Measurements from ENCODE around the gene RGS11. TPM values are rescaled to one million over a fixed set of nuclear protein-coding genes. Genes with fewer than 3 reads are reported as not detected.

The RGS11 gene
- total RNA-seq, 1 experiment from 2014 or later, result 2.9 TPM

DNA sequence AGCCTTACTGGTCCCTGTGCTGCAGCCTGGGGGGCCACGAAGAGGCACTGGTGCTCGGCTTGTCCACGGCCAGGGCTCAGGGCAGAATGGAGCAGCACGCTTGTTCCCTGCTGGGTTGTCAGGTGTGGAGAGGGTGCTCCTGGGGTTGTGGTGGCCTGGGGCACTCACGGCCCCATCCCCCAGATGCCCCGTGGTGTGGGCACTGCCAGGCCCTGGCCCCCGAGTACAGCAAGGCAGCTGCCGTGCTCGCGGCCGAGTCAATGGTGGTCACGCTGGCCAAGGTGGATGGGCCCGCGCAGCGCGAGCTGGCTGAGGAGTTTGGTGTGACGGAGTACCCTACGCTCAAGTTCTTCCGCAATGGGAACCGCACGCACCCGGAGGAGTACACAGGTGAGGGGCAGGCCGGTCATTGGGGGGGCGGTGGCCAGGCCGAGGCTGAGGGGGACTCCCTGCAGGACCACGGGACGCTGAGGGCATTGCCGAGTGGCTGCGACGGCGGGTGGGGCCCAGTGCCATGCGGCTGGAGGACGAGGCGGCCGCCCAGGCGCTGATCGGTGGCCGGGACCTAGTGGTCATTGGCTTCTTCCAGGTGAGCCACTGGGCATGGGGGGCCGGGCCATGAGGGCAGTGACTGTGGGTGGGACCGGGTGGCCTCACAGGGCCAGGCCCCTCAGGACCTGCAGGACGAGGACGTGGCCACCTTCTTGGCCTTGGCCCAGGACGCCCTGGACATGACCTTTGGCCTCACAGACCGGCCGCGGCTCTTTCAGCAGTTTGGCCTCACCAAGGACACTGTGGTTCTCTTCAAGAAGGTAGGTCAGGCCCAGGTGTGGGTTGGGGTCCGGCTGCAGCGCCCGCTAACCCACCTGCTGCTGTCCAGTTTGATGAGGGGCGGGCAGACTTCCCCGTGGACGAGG is 8.7 kb upstream of the RGS11 start:
- H2BK120ac ChIP-seq (ENCODE audit: low read depth, low read length, poor library complexity, severe bottlenecking), result no peak overlapping the region
- no peak overlapping the region for H3K56ac ChIP-seq (ENCODE audit: insufficient read length, low read depth, low read length)
- H3K18ac ChIP-seq (ENCODE audit: insufficient read length, low read depth, low read length), result no peak overlapping the region
- no peaks in the 10 kb centered on the region for H3K79me1 ChIP-seq (ENCODE audit: insufficient read depth, low read depth, low read length, poor library complexity, severe bottlenecking)
- no peak overlapping the region for H3K4me3 Mint-ChIP-seq
- H3K4me1 Mint-ChIP-seq, result no peaks in the 10 kb centered on the region
- H3K9ac ChIP-seq (ENCODE audit: extremely low read depth, insufficient read length, low read length), result no peak overlapping the region
- H3K4ac ChIP-seq (ENCODE audit: low read depth, low read length), result no peak overlapping the region
- H2AK5ac ChIP-seq (ENCODE audit: insufficient read length, low read length), result no peak overlapping the region
- H3K23me2 ChIP-seq (ENCODE audit: insufficient read length, low read depth, low read length, poor library complexity, severe bottlenecking), result peaks cover 3% of the 10 kb centered on the region
- H3K4me2 ChIP-seq (ENCODE audit: insufficient read depth, insufficient read length, low read length), result no peak overlapping the region
- no peak overlapping the region for H4K8ac ChIP-seq (replicated peaks; ENCODE audit: insufficient read length, low read depth, low read length)
- no peak overlapping the region for H4K5ac ChIP-seq (ENCODE audit: insufficient read length, low read depth, low read length)
- H3K27me3 Mint-ChIP-seq (ENCODE audit: low read depth), result peaks cover 22% of the 10 kb centered on the region
- H3K27ac Mint-ChIP-seq, result no peak overlapping the region
- H2AFZ ChIP-seq (ENCODE audit: low read length), result no peak overlapping the region
- no peaks in the 10 kb centered on the region for H3K79me2 ChIP-seq (ENCODE audit: insufficient read depth, low read length)
- H4K20me1 ChIP-seq (ENCODE audit: control insufficient read depth, insufficient read depth, insufficient read length), result no peaks in the 10 kb centered on the region
- no peak overlapping the region for H2BK5ac ChIP-seq (ENCODE audit: insufficient read length, low read length)
- no peak overlapping the region for H4K91ac ChIP-seq (ENCODE audit: insufficient read length, low read depth, low read length)
- no peak overlapping the region; the same call in 1 of the 2 replicates for H3K14ac ChIP-seq (ENCODE audit: insufficient read depth, low read length)
- no peaks in the 10 kb centered on the region for H3K9me3 ChIP-seq (ENCODE audit: control insufficient read depth, low read depth, low read length)
- no peak for DNase-seq
- H3K27me3 ChIP-seq (ENCODE audit: insufficient read depth, low read length), result no peaks in the 10 kb centered on the region; the same call in 1 of the 2 replicates
- no CpG with 5 or more reads among the region's 52 CpGs for WGBS (ENCODE audit: extremely low coverage, insufficient read length, low lambda C conversion rate)
- peaks cover 8 to 12% of the 10 kb centered on the region in 2 experiments for H3K9me3 Mint-ChIP-seq
- H2BK15ac ChIP-seq (ENCODE audit: low read depth, low read length), result no peak overlapping the region
- H3K36me3 Mint-ChIP-seq (ENCODE audit: insufficient read depth in 1 of 3, low read depth in 3 of 3), result peaks cover 16 to 28% (median 22%) of the 10 kb centered on the region in 3 experiments
- no peak overlapping the region for H3K23ac ChIP-seq (ENCODE audit: insufficient read length, low read depth, low read length)
- no peaks in the 10 kb centered on the region for H3K4me1 ChIP-seq (ENCODE audit: insufficient read depth, low read length)
- H3T11ph ChIP-seq (ENCODE audit: low read length), result no peak overlapping the region
- TF ChIP-seq, protein P1, sequence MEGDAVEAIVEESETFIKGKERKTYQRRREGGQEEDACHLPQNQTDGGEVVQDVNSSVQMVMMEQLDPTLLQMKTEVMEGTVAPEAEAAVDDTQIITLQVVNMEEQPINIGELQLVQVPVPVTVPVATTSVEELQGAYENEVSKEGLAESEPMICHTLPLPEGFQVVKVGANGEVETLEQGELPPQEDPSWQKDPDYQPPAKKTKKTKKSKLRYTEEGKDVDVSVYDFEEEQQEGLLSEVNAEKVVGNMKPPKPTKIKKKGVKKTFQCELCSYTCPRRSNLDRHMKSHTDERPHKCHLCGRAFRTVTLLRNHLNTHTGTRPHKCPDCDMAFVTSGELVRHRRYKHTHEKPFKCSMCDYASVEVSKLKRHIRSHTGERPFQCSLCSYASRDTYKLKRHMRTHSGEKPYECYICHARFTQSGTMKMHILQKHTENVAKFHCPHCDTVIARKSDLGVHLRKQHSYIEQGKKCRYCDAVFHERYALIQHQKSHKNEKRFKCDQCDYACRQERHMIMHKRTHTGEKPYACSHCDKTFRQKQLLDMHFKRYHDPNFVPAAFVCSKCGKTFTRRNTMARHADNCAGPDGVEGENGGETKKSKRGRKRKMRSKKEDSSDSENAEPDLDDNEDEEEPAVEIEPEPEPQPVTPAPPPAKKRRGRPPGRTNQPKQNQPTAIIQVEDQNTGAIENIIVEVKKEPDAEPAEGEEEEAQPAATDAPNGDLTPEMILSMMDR (conservative IDR thresholded peaks at IDR 0.05), result no peak
- no peak overlapping the region for H2BK20ac ChIP-seq (ENCODE audit: low read depth, low read length, poor library complexity, severe bottlenecking)
- no peak overlapping the region for H3K27ac ChIP-seq (ENCODE audit: insufficient read length, low read depth, low read length)
- H2BK12ac ChIP-seq (ENCODE audit: insufficient read length, low read depth, low read length), result no peak overlapping the region
